Stimulated activated CD8-positive, alpha-beta memory T cell treated with anti-CD3 and anti-CD28 coated beads, Interleukin-7, amount 100 ng/mL, for 48 hours (primary cell): ENCODE results near the gene EFR3B.
"Not testable (repeated sequence)": the region's sequence is repeated elsewhere in the genome, so short reads cannot be mapped to it uniquely, and the experiment has no call there.

ENCODE experiments used
- DNase-seq, 2 donors: peaks; one replicate each; pipeline ENCODE4 v3.0.0-alpha.2; 2020; ENCODE audit warnings: low read depth in 1 of 2; ENCODE audit errors: extremely low read depth in 1 of 2

The EFR3B gene

DNA sequence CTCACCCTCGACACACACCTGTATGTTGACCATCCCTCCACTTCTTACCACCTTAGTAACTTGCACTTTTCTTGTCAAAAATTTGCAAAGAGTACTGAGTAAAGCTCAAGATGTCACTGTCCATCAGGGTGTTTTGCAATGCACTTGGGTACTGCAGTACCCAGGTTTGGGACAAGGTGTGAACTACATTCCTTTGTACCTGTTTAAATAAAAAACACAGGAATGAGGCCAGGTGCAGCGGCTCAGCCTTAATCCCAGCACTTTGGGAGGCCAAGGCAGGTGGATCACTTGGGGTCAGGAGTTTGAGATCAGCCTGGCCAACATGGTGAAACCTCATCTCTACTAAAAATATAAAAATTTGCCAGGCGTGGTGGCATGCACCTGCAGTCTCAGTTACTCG lies 98.7 kb downstream of the EFR3B start:
- not testable (repeated sequence) for DNase-seq

DNA sequence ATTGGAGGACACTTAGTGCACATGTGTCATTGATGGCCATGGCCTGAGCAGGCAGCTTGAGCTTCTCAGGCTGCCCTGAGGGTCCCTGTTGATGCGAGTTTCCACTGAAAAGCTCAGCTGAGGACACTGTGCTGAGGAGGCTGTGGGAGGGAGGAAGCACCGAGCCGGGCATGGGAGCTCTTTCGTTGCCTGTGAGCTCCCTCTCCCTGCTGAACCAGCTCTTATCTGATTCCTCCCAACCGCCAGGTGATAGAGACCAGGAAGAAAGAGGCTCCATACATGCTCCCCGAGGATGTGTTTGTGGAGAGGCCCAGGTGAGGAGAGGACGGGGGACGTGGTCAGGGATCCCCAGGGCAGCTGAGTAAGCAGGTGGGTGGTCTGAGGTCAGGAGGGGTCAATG lies 99.2 kb downstream of the EFR3B start:
- DNase-seq, result no peak

DNA sequence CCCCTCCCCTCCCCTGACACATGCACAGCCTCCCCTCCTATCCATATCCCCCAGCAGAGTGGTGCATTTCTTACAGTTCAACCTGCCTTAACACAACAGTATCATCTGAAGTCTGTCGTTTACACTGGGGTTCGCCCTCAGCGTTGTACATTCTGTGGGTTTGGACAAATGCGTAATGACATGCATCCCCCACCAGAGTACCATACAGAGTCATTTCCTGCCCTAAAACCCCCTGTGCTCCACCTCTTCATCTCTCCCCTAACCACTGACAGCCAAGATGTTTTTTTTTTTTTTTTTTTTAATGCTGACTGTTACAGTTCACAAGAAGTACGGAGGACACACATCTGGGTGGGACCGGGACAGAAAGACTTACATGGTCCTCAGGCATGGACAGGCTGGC lies 103.9 kb downstream of the EFR3B start:
- no peak for DNase-seq

- DNase-seq, result no peak
Observed at GRCh38 chr2:25146896-25147295, 105.0 kb downstream of the EFR3B start.

DNA sequence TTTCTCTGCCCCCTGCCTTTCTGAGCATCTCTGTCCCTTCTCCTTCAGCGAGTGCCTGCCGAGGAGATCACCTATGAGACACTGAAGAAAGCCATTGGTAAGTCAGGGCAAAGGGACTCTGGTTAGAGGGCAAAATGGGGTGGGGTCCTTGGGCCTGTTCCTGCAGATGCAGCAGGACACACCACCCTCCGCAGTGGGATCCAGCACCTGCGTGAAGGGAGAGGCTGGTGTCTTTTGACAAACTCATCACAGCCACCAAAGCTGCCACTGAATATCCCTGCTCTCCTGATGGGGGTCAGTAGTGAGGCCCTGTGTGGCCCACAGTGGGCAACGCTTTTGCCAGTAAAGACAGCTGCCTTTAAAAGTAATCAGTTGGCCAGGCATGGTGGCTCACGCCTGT lies 107.8 kb downstream of the EFR3B start:
- no peak for DNase-seq

- not testable (repeated sequence) for DNase-seq
Observed at GRCh38 chr2:25150993-25151392, 109.1 kb downstream of the EFR3B start.

GRCh38 chr2:25151718-25152117 lies 109.8 kb downstream of the EFR3B start:
- DNase-seq, result no peak

- DNase-seq, result no peak
Observed at GRCh38 chr2:25155401-25155800, 113.5 kb downstream of the EFR3B start.

GRCh38 chr2:25158096-25158852 lies 116.4 kb downstream of the EFR3B start:
- no peak for DNase-seq

DNA sequence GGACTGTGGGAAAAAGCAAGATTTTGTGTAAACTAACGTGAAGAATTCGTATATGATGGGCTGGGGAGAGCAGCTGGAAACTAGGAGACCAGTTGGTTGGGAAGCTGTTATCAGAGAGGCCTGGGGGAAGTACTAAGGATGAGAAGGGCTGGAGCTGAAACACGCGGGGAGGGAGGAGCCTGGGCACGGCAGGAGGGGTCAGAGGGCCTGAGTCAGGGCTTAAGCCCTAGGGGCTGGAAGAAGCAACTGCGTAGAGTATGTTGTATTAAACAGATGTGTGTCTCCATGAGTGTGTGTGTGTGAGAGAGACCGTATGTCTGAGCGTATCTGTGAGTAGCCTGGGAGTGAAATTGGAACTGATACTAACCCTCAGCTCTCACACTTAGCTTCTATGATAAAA lies 118.1 kb downstream of the EFR3B start:
- no peak for DNase-seq

DNA sequence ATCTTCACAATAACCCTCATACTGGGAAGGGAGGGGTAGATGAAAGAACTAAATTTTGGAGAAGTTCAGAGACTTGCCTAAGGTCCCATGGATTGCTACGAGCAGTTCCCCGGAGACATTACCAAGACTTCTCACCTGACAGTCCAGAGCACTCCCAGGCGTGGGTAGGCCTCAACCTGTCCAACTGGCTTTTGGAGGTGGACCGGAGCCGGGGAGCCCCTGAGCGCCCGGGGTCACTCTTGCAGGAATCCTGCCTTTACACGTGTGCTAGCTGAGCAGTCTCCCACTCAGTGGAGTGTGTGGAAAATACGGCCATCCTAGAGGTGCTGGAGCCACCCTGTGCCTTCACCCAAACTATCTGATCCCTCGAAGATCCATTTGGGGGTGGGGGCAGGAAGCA lies 118.5 kb downstream of the EFR3B start:
- no peak for DNase-seq

- peak; percentile 56 to 74 for DNase-seq
Observed at GRCh38 chr2:25161055-25161781, 119.3 kb downstream of the EFR3B start.

GRCh38 chr2:25162061-25162460 lies 120.2 kb downstream of the EFR3B start:
- not testable (repeated sequence) for DNase-seq

GRCh38 chr2:25164561-25164960 lies 122.7 kb downstream of the EFR3B start:
- DNase-seq, result no peak

DNA sequence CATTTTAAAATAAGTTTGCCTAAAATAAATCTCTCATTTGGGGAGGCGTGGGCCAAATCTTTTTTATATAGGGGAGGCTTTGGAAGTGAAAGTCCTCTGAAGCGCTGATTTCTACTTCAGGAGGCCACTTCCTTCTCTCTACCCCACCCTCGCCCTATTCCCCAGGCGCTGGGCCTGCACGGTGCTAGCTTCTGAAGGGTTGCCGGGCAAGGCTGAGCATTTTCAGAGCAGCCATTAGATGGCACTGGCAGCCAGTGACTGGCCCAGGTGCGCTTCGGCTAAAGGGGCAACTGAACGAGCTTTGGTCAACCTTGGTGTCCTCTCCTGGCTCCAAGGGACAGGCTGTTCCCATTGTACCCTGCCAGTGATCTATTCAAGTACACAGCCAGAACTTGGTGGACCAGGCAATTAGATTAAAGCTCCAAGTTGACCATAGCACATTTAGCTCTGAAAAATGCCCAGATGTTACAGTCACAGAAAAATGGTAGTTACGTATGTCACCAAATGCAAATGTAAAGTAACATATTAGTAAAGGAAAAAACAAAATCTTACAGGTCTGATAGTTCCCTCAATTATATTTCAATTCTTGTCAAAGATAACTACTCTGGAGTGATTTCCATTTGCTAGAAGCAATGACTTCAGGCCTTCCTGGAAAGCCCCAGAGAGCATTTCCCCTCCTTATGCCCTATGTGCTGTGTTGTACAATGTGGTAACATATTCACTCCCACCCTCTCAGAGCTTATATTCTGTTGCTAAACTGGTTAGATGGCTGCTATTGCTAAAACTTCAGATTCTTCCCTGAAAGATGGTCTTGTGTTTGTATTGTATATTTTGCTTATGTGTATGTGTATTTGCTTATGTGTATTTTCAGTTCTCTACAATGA lies 124.4 kb downstream of the EFR3B start:
- DNase-seq, result peak; percentile 17 to 29

GRCh38 chr2:25168256-25169072 lies 126.6 kb downstream of the EFR3B start, which contains the start of gene POMC:
Gene POMC, minus strand, starts transcription at chr2:25168580. Its CDS starts 3,808 bp downstream, at chr2:25164772.
- no peak for DNase-seq

DNA sequence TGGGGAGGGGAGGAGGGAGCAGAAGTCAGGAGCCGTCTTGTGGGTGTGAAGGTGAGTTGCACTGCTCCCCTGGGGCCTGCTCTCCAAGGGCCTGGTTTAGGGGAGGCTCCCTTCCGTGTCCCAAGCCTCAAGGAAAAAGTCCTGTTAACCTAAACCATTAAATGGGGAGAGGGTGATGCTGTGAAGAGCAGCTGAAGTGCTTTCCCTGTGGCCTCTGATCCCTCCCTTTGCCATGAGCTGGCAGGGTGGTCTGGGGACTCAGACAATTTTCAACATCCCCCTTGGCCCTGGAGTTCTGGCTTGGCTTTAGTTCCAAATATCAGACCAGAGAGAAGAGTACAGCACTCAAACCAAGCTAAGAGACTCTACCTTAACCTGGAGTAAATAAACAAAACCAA lies 127.2 kb downstream of the EFR3B start:
- no peak for DNase-seq

DNA sequence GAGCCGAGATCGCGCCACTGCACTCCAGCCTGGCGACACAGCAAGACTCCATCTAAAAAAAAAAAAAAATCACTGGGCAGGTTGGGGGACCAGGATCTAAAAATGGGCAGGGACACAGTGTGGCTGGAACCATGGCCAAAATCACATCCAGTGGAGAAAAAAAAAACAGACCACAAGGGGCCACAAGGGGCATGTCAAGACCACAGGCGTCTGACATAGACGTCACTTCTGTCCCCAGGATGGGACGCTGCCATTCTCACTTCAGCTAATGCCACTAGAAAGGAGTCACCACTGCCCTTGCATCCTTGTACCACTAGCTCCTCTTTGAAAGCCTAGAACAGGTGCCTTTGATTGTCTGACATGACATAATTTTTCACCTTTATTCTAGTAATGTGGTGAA lies 129.0 kb downstream of the EFR3B start:
- no peak for DNase-seq

DNA sequence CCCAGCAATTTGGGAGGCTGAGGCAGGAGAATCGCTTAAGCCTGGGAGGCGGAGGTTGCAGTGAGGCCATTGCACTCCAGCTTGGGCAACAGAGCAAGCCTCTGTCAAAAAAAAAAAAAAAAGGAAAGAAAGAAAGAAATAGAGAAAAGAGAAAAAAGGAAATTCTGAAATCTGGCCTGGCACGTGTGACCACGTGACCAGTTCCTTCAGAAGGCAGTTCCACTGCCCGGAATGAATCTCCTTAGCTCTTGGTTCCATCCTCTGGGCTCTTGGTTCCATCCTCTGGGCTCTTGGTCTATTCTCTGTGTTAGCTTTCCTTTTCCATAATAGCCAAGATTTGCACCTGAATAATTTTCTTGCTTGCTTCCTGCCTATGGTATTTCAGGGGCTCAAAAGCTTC lies 131.8 kb downstream of the EFR3B start:
- DNase-seq, result no peak

DNA sequence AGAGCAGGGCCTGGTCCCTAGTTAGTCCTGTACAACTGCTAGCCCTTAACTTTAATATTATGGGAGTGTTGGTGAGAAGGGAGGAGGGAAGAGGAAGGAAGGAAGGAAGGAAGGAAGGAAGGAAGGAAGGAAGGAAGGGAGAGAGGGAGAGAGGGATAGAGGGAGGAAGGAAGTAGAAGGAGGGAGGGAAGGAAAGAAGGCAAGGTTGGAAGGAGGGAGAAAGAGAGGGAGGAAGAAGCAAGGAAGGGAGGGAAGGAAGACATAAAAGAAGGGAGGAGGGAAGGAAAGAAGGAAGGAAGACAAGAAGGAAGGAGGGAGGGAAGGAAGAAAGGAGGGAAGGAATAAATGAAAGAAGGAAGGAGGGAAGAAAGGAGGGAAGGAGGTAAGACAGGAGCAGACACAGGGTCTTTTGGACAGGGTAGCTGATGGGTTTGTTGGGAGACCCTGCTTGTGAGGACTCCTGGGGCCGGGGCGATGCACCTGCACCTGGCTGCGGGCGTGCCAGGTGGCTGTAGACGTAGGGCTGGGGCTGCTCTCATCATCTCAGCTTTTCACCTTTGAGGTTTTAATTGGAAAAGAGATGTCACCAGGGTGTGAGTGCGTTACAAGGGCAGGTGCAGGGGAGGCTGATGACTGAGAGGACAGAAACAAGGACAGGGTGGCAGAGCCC lies 132.5 kb downstream of the EFR3B start:
- no peak for DNase-seq
